HEK293T (cell line): ENCODE data around the gene GPR153.

Source experiments
- BHLHE40 ChIP-seq: fragments of 450-650 bp; IDR thresholded peaks from 2 replicates; pipeline ENCODE4 v1.6.1; 2016; ENCODE audit warnings: mild to moderate bottlenecking, moderate library complexity, borderline replicate concordance
- FOXM1 ChIP-seq: fragments of 450-650 bp; IDR thresholded peaks from 2 replicates; pipeline ENCODE4 v1.6.1; 2017; ENCODE audit warnings: mild to moderate bottlenecking, borderline replicate concordance
- HDGF ChIP-seq: fragments of 450-650 bp; IDR thresholded peaks from 2 replicates; pipeline ENCODE4 v1.6.1; 2017; ENCODE audit warnings: antibody characterized with exemption, borderline replicate concordance
- LEF1 ChIP-seq: fragments of 450-650 bp; IDR thresholded peaks from 2 replicates; pipeline ENCODE4 v1.6.1; 2017; ENCODE audit warnings: mild to moderate bottlenecking, borderline replicate concordance
- TARDBP ChIP-seq: fragments of 450-650 bp; IDR thresholded peaks from 2 replicates; pipeline ENCODE4 v1.6.1; 2016
- ZNF384 ChIP-seq: fragments of 450-650 bp; IDR thresholded peaks from 2 replicates; pipeline ENCODE4 v1.6.1; 2016

- TF ChIP-seq HDGF = no peak
- no peak for TF ChIP-seq LEF1
- no peak for TF ChIP-seq FOXM1
- TF ChIP-seq ZNF384 = no peak
- no peak for TF ChIP-seq TARDBP
- TF ChIP-seq BHLHE40 = no peak
Measured at GRCh38 chr1:6202256-6202655, 58.6 kb downstream of the GPR153 start.
